ENCODE results near the gene SCGB1C2.

DNA sequence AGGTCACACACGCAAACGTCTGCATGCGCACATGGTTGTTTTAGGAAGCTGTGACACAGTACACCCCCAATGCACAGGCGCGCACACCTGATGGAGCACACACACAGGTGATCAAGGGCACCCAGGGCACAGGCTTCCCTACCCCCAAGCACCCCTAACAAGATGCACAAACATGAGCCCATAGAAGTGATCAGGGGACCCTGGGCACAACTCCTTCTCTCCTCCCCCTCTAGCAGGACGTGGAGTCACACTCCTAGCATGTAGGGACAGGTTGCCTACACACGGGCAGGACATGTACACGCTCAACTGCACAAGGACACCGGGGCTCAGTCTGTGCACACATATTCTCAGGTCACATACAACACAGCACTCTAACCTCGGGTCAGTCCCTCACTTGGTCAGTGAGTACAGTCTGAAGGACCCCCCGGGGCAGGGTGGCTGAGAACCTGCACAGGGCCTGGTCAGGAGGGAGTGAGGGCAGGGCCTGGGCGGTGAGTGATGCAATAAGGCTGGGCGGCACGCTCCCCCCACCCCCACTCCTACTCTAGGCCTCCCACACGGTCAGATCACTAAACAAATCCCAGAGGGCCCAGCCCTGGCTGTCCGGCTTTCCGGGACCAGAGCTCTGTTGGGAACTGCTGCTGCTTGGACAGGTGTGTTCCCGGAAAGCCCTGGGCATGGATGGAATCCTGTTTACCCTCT lies 44.8 kb downstream of the SCGB1C2 start:
- TF ChIP-seq EZH2phosphoT487 (IDR thresholded peaks at IDR 0.05; ENCODE audit: insufficient read depth, low read depth) (no peak), EZH2 (IDR thresholded peaks at IDR 0.05; ENCODE audit: insufficient read depth, poor library complexity, severe bottlenecking) (no peak)

All from GM23248 (cell line).